HEK293 (cell line): ENCODE results near the gene TYSND1.

Source experiments
- CTCF ChIP-seq: fragments of 450-650 bp; formaldehyde crosslinking; IDR thresholded peaks from 2 replicates; pipeline ENCODE4 v1.5.1; 2016; ENCODE audit warnings: missing biosample characterization, missing genetic modification characterization
- ELK4 ChIP-seq: IDR thresholded peaks from 2 replicates; pipeline ENCODE4 v1.6.1; 2011; ENCODE audit warnings: mild to moderate bottlenecking, low read depth, low read length, borderline replicate concordance
- REST ChIP-seq: fragments of 450-650 bp; formaldehyde crosslinking; IDR thresholded peaks from 2 replicates; pipeline ENCODE4 v1.5.1; 2016; ENCODE audit warnings: missing biosample characterization, missing genetic modification characterization
- TCF7L2 ChIP-seq: IDR thresholded peaks from 2 replicates; pipeline ENCODE4 v1.6.1; 2011; ENCODE audit warnings: low read depth, mild to moderate bottlenecking, inconsistent platforms, low read length, moderate library complexity, borderline replicate concordance
- TRIM28 ChIP-seq: IDR thresholded peaks from 2 replicates; pipeline ENCODE4 v1.6.1; 2011; ENCODE audit warnings: low read length, control low read depth, borderline replicate concordance
- ZBTB21 ChIP-seq: fragments of 450-650 bp; formaldehyde crosslinking; IDR thresholded peaks from 2 replicates; pipeline ENCODE4 v1.5.1; 2017; ENCODE audit warnings: missing biosample characterization, missing genetic modification characterization
- ZNF239 ChIP-seq: fragments of 450-650 bp; formaldehyde crosslinking; IDR thresholded peaks from 2 replicates; pipeline ENCODE4 v1.5.1; 2016; ENCODE audit warnings: missing biosample characterization, missing genetic modification characterization
- ZNF311 ChIP-seq: fragments of 450-650 bp; formaldehyde crosslinking; IDR thresholded peaks from 2 replicates; pipeline ENCODE4 v1.5.1; 2017; ENCODE audit warnings: missing biosample characterization, missing genetic modification characterization, borderline replicate concordance
- ZNF341 ChIP-seq: fragments of 450-650 bp; formaldehyde crosslinking; IDR thresholded peaks from 2 replicates; pipeline ENCODE4; 2016; ENCODE audit warnings: low read depth, missing biosample characterization, missing genetic modification characterization
- ZNF423 ChIP-seq: fragments of 450-650 bp; formaldehyde crosslinking; IDR thresholded peaks from 2 replicates; pipeline ENCODE4 v1.5.1; 2016; ENCODE audit warnings: missing biosample characterization, missing genetic modification characterization
- ZNF624 ChIP-seq: fragments of 450-650 bp; formaldehyde crosslinking; IDR thresholded peaks from 2 replicates; pipeline ENCODE4 v1.5.1; 2017; ENCODE audit warnings: missing biosample characterization, missing genetic modification characterization
- ZNF768 ChIP-seq: fragments of 450-650 bp; formaldehyde crosslinking; IDR thresholded peaks from 2 replicates; pipeline ENCODE4 v1.5.1; 2018; ENCODE audit warnings: missing biosample characterization, mild to moderate bottlenecking, missing genetic modification characterization

- TF ChIP-seq REST (tag by site-specific recombination) (no peak), ZNF768 (tag by site-specific recombination) (no peak), TCF7L2 (no peak), ZBTB21 (tag by site-specific recombination) (no peak), ZNF624 (tag by site-specific recombination) (no peak), ZNF341 (no peak), TRIM28 (no peak), ZNF311 (tag by site-specific recombination) (no peak), ZNF239 (tag by site-specific recombination) (no peak), CTCF (tag by site-specific recombination) (no peak), ZNF423 (no peak), ELK4 (no peak)
Measured at GRCh38 chr10:70188768-70189167, 42.3 kb upstream of the TYSND1 start.
